Hepatocyte (in vitro differentiated cells): ENCODE data around the gene NDUFS5. TPM values are rescaled to one million over a fixed set of nuclear protein-coding genes. Genes with fewer than 3 reads are reported as not detected.
"Not testable (repeated sequence)": the region's sequence is repeated elsewhere in the genome, so short reads cannot be mapped to it uniquely, and the experiment has no call there.

Experiments
- DNase-seq: peaks from one replicate; pipeline ENCODE4 v3.0.0-alpha.2; 2016; ENCODE audit warnings: low spot score
- H2AFZ ChIP-seq: fragments of 200-600 bp; sonication (generic); 2 replicates; pipeline ENCODE4 v1.6.0; 2016; ENCODE audit warnings: antibody characterized with exemption, mild to moderate bottlenecking
- H3K27ac ChIP-seq: fragments of 200-600 bp; sonication (generic); 2 replicates; pipeline ENCODE4 v1.5.1; 2016; ENCODE audit warnings: mild to moderate bottlenecking
- H3K27me3 ChIP-seq: fragments of 200-600 bp; sonication (generic); 2 replicates; pipeline ENCODE4 v1.6.1; 2016
- H3K36me3 ChIP-seq: fragments of 200-600 bp; sonication (generic); replicated peaks from 2 replicates; pipeline ENCODE4 v1.5.1; 2016; ENCODE audit warnings: low read depth; ENCODE audit not compliant: insufficient read depth
- H3K4me1 ChIP-seq: fragments of 200-600 bp; sonication (generic); 2 replicates; pipeline ENCODE4 v1.5.1; 2016; ENCODE audit warnings: mild to moderate bottlenecking, moderate library complexity; ENCODE audit not compliant: insufficient read depth
- H3K4me2 ChIP-seq: fragments of 200-600 bp; sonication (generic); 2 replicates; pipeline ENCODE4 v1.6.0; 2016
- H3K4me3 ChIP-seq: fragments of 200-600 bp; sonication (generic); 2 replicates; pipeline ENCODE4 v1.5.1; 2016; ENCODE audit warnings: mild to moderate bottlenecking
- H3K79me2 ChIP-seq: fragments of 200-600 bp; sonication (generic); 2 replicates; pipeline ENCODE4 v1.6.0; 2017; ENCODE audit warnings: mild to moderate bottlenecking
- H3K9me2 ChIP-seq: fragments of 200-600 bp; sonication (generic); replicated peaks from 2 replicates; pipeline ENCODE4 v1.6.0; 2017; ENCODE audit warnings: mild to moderate bottlenecking; ENCODE audit not compliant: insufficient read depth
- H3K9me3 ChIP-seq: fragments of 200-600 bp; sonication (generic); 2 replicates; pipeline ENCODE4 v1.5.1; 2016; ENCODE audit warnings: low read depth, mild to moderate bottlenecking
- H4K20me1 ChIP-seq: fragments of 200-600 bp; sonication (generic); 2 replicates; pipeline ENCODE4 v1.6.0; 2016; ENCODE audit warnings: mild to moderate bottlenecking; ENCODE audit not compliant: insufficient read depth, poor library complexity, severe bottlenecking
- CTCF ChIP-seq: fragments of 200-600 bp; sonication (generic); IDR thresholded peaks from 2 replicates; pipeline ENCODE4 v1.5.1; 2016; ENCODE audit warnings: antibody characterized with exemption, mild to moderate bottlenecking; ENCODE audit not compliant: poor library complexity
- EZH2 ChIP-seq: fragments of 200-600 bp; sonication (generic); IDR thresholded peaks from 2 replicates; pipeline ENCODE4 v1.6.1; 2016; ENCODE audit warnings: antibody characterized with exemption, mild to moderate bottlenecking, borderline replicate concordance
- EZH2phosphoT487 ChIP-seq: fragments of 200-600 bp; sonication (generic); IDR thresholded peaks from one replicate; pipeline ENCODE4 v1.6.1; 2018; ENCODE audit warnings: antibody characterized with exemption, mild to moderate bottlenecking, low read depth, moderate library complexity; ENCODE audit not compliant: unreplicated experiment, severe bottlenecking
- WGBS: methylation state at CpG from one replicate; pipeline ENCODE4 v1.1.6; 2016; ENCODE audit warnings: low lambda C conversion rate; ENCODE audit errors: missing lambda C conversion rate; 5-methylcytosine and 5-hydroxymethylcytosine counted together
- polyA plus RNA-seq: library from polyadenylated mRNA; unstranded; fragments of >200 nt; fragmentation: Nextera tagmentation; extraction: Ambion mirVana; gene quantifications from 2 replicates; pipeline ENCODE4 v1.2.1, GENCODE V29; 2016
- total RNA-seq: library from RNA; depleted of rRNA; stranded (reverse); fragments of >200 nt; gene quantifications from 2 replicates; pipeline ENCODE4 v1.2.3, GENCODE V29; 2014

The NDUFS5 gene
- total and polyA plus RNA-seq, 2 experiments from 2014 or later, result 449 to 547 TPM

- no peak for TF ChIP-seq CTCF
- no peak for TF ChIP-seq EZH2phosphoT487
- no peak for TF ChIP-seq EZH2
- Histone ChIP-seq H3K36me3 (no peaks in the 10 kb centered on the region), H2AFZ (no peak overlapping the region), H4K20me1 (no peaks in the 10 kb centered on the region), H3K9me3 (no peaks in the 10 kb centered on the region), H3K27ac (no peak overlapping the region), H3K4me3 (no peak overlapping the region), H3K4me2 (no peak overlapping the region), H3K27me3 (no peaks in the 10 kb centered on the region), H3K79me2 (no peaks in the 10 kb centered on the region), H3K4me1 (no peaks in the 10 kb centered on the region), H3K9me2 (no peaks in the 10 kb centered on the region)
- 90% methylated on average over 4 of the region's 4 CpGs for WGBS
- DNase-seq, result no peak
Measured at GRCh38 chr1:39061951-39062350, 35.8 kb downstream of the NDUFS5 start.

GRCh38 chr1:39063191-39063590, 37.0 kb downstream of the NDUFS5 start:
- 74% methylated on average over 7 of the region's 7 CpGs for WGBS
- Histone ChIP-seq H3K4me1 (no peaks in the 10 kb centered on the region), H3K79me2 (no peaks in the 10 kb centered on the region), H3K36me3 (no peaks in the 10 kb centered on the region), H3K9me3 (no peaks in the 10 kb centered on the region), H3K9me2 (no peaks in the 10 kb centered on the region), H3K4me3 (no peak overlapping the region), H2AFZ (no peak overlapping the region), H3K4me2 (no peak overlapping the region), H3K27ac (no peak overlapping the region), H3K27me3 (no peaks in the 10 kb centered on the region), H4K20me1 (no peaks in the 10 kb centered on the region)
- TF ChIP-seq EZH2phosphoT487 (no peak), CTCF (no peak)
- DNase-seq, result no peak

DNA sequence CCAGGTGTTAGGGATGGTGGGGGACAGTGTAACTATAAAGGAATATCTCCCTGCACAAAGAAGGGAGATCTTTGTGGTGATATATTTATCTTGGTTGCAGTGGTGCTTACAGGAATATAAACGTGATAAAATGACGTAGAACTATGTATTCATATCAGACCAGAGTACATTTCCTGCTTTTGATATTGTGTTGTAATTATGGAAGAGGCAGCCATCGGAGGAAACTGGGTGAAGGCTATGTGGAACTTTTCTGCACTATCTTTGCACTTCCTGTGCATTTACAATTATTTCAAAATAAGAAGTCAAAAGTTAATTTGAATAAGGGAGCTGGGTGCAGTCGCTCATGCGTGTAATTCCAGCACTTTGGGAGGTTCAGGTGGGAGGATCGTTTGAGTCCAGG, 37.6 kb downstream of the NDUFS5 start:
- no peaks in the 10 kb centered on the region for H3K4me1 ChIP-seq
- H3K79me2 ChIP-seq, result no peaks in the 10 kb centered on the region
- no peaks in the 10 kb centered on the region for H3K27me3 ChIP-seq
- H3K4me3 ChIP-seq, result no peak overlapping the region
- H3K9me2 ChIP-seq, result no peaks in the 10 kb centered on the region
- 91% methylated on average over 6 of the region's 6 CpGs for WGBS
- no peaks in the 10 kb centered on the region for H4K20me1 ChIP-seq
- H3K27ac ChIP-seq, result no peak overlapping the region
- H3K4me2 ChIP-seq, result no peak overlapping the region
- H2AFZ ChIP-seq, result no peak overlapping the region
- DNase-seq, result no peak
- no peaks in the 10 kb centered on the region for H3K36me3 ChIP-seq
- no peaks in the 10 kb centered on the region for H3K9me3 ChIP-seq
- TF ChIP-seq CTCF, result no peak
- TF ChIP-seq EZH2, result no peak
- no peak for TF ChIP-seq EZH2phosphoT487

DNA sequence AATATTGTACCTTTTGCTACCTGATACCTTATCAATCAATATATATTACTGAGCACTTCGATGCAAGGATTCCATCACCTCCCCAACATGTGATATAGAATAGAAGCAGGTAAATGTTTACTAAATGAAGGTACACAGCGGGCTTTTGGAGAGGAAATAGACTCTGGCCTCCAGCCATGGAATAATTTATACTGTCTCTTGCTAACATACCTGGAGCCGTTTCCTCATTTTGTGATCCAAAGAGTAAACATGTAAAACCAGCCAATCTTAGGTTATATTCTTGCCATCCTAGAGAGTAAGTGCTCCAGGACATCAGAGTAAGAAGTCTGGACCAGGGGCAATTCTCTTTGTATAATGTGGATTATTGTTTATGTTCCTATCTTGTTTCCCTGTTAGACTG, 39.4 kb downstream of the NDUFS5 start:
- no peak overlapping the region for H3K4me2 ChIP-seq
- H3K36me3 ChIP-seq, result no peaks in the 10 kb centered on the region
- no peak for DNase-seq
- H3K79me2 ChIP-seq, result no peaks in the 10 kb centered on the region
- no peak overlapping the region for H3K4me3 ChIP-seq
- no peak overlapping the region for H2AFZ ChIP-seq
- H3K27ac ChIP-seq, result no peak overlapping the region
- H3K9me3 ChIP-seq, result no peaks in the 10 kb centered on the region
- no peaks in the 10 kb centered on the region for H3K27me3 ChIP-seq
- no peaks in the 10 kb centered on the region for H4K20me1 ChIP-seq
- WGBS, result 62% methylated on average over 3 of the region's 3 CpGs
- no peak for TF ChIP-seq CTCF
- TF ChIP-seq EZH2phosphoT487, result no peak
- no peak for TF ChIP-seq EZH2
- no peaks in the 10 kb centered on the region for H3K9me2 ChIP-seq
- H3K4me1 ChIP-seq, result no peaks in the 10 kb centered on the region

GRCh38 chr1:39068227-39068626, 42.1 kb downstream of the NDUFS5 start:
- not testable (repeated sequence) for H3K4me2 ChIP-seq, H3K27me3 ChIP-seq, H3K4me1 ChIP-seq, H3K9me3 ChIP-seq, H3K36me3 ChIP-seq, H3K9me2 ChIP-seq, H3K4me3 ChIP-seq, H3K79me2 ChIP-seq, H2AFZ ChIP-seq, DNase-seq, H3K27ac ChIP-seq, H4K20me1 ChIP-seq
- 99% methylated on average over 7 of the region's 7 CpGs for WGBS

GRCh38 chr1:39071557-39071956, 45.4 kb downstream of the NDUFS5 start:
- not testable (repeated sequence) for H3K4me3 ChIP-seq, H3K9me2 ChIP-seq, H3K27ac ChIP-seq, DNase-seq, H3K27me3 ChIP-seq, H3K4me1 ChIP-seq, H3K9me3 ChIP-seq, H3K4me2 ChIP-seq, H2AFZ ChIP-seq, H4K20me1 ChIP-seq, H3K79me2 ChIP-seq, H3K36me3 ChIP-seq
